ENCODE measurements around the gene LTBP2.

The LTBP2 gene

DNA sequence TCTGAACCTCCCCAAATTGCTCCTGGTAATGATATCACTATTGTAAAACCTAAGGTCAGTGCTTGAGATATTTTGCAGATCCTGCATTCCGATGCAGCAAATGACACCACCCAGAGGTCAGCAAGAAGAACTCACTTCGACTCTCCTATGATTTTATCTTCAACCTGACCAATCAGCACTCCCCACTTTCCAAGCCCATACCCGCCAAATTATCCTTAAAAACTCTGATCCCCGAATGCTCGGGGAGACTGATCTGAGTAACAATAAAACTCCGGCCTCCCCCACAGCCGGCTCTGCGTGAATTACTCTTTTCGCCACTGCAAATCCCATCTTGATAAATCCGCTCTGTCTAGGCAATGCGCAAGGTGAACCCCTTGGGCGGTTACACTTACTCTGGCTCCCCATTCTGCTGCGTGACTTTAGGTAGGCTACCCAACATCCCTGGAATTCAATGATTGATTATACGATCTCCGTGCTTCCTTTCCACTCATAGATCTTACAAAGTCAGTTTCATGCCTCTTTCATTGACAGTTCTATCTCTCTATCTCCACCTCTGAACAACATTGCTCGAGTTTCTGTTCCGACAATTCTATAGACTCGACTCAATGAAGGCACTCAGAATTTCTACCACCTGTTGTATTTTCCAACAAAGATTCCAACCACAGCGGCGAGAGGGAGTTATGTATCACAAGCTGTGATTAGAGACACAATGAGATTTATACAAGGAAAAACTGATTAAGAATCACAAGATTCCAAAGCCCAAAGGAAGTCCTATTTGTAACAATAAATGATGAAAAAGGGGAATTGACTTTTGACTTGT is 119.9 kb downstream of the LTBP2 start:
- no peak for DNase-seq
- H3K36me3 ChIP-seq (replicated peaks), result no peaks in the 10 kb centered on the region
- peak overlapping the region; percentile 90 for H3K4me3 ChIP-seq (ENCODE audit: low read depth, low read length)
- in situ Hi-C loops (cut with HindIII; ENCODE audit: low pct_ligation_motif_present, low sequenced_read_pairs), result no loop called here
- no peak overlapping the region for H3K27ac ChIP-seq
- H3K27me3 ChIP-seq (replicated peaks), result no peaks in the 10 kb centered on the region
- TF ChIP-seq, protein P1, sequence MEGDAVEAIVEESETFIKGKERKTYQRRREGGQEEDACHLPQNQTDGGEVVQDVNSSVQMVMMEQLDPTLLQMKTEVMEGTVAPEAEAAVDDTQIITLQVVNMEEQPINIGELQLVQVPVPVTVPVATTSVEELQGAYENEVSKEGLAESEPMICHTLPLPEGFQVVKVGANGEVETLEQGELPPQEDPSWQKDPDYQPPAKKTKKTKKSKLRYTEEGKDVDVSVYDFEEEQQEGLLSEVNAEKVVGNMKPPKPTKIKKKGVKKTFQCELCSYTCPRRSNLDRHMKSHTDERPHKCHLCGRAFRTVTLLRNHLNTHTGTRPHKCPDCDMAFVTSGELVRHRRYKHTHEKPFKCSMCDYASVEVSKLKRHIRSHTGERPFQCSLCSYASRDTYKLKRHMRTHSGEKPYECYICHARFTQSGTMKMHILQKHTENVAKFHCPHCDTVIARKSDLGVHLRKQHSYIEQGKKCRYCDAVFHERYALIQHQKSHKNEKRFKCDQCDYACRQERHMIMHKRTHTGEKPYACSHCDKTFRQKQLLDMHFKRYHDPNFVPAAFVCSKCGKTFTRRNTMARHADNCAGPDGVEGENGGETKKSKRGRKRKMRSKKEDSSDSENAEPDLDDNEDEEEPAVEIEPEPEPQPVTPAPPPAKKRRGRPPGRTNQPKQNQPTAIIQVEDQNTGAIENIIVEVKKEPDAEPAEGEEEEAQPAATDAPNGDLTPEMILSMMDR (IDR thresholded peaks at IDR 0.05; ENCODE audit: low read depth, low read length, missing control alignments), result peak; percentile 42

DNA sequence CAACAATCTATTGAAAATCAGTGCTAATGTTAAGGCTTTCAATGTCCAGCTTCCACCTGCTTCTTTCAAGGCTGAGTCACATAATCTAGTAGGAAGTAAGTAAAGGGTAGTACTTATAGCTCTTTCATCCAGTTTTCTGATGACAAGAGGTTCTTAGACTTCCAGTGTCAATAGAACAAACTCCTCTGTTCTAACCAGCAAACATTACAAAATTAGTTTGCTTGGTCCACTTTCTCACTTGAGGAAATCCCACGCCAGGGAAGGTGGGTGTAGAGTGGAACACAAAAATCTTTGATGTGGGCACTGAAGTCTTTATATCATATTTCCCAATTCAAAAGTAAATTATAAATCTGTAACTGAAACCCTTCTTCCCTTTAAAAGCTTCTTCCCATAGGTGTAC is 121.6 kb downstream of the LTBP2 start:
- in situ Hi-C loops (cut with HindIII; ENCODE audit: low pct_ligation_motif_present, low sequenced_read_pairs), result no loop called here
- no peaks in the 10 kb centered on the region for H3K27me3 ChIP-seq (replicated peaks)
- DNase-seq, result no peak
- TF ChIP-seq, protein P1 (IDR thresholded peaks at IDR 0.05; ENCODE audit: low read depth, low read length, missing control alignments), result no peak
- no peak overlapping the region for H3K4me3 ChIP-seq (ENCODE audit: low read depth, low read length)
- H3K27ac ChIP-seq, result no peak overlapping the region
- peaks cover 3% of the 10 kb centered on the region for H3K36me3 ChIP-seq (replicated peaks)

DNA sequence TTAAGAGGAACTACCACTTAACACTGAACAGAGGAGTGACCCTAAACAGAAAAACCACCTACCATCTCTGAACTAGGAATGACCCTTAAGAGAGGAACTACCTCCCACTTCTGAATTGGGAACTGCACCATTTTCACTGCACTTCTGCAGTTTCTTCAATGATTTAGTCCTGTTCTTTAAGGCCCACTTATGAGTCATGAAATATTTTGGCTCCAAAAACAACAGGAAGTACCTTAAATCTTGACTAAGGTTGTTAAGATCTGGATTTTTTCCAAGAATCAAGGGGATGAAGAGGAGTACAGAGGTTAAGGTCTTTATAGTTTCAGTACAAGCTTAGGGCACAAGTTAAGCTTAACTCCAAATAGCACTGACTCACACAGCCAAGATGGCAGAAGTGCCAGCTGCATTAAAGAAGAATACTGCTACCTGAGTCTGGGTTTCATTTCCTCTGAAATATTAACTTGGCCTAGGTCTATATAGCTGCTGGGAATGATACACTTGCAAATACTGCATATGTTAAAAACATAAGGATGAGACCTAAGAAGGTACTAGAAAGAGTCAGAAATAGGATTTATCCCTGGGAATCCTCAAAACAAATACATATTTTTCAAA is 123.1 kb downstream of the LTBP2 start:
- TF ChIP-seq, protein P1 (IDR thresholded peaks at IDR 0.05; ENCODE audit: low read depth, low read length, missing control alignments), result no peak
- in situ Hi-C loops (cut with HindIII; ENCODE audit: low pct_ligation_motif_present, low sequenced_read_pairs), result no loop called here
- no peak overlapping the region for H3K4me3 ChIP-seq (ENCODE audit: low read depth, low read length)

DNA sequence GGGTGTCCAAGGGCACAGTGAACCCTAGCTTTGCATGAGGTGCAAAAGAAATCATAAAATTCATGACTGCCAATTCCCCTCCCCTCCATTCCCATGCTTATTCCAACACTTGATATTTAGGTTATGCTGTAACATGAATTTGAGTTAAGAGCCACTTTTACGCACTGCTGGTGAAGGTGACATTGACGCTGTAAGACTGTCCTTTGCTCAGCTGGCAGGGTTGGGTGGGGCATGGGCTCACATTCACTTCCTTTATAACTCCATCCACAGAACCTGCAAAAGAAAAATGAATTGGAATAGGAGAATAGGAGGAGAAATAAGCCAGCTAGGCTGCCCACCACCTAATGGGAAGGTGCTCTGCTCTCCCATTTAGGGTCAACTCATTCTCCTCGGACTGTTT is 125.9 kb downstream of the LTBP2 start:
- no peak overlapping the region for H3K27ac ChIP-seq
- peaks cover 30% of the 10 kb centered on the region for H3K36me3 ChIP-seq (replicated peaks)
- TF ChIP-seq, protein P1 (IDR thresholded peaks at IDR 0.05; ENCODE audit: low read depth, low read length, missing control alignments), result no peak
- in situ Hi-C loops (cut with HindIII; ENCODE audit: low pct_ligation_motif_present, low sequenced_read_pairs), result no loop called here
- H3K4me3 ChIP-seq (ENCODE audit: low read depth, low read length), result no peak overlapping the region
- no peaks in the 10 kb centered on the region for H3K27me3 ChIP-seq (replicated peaks)
- DNase-seq, result no peak

More for the DNA sequence above, 123.1 kb downstream of the LTBP2 start:
- H3K36me3 ChIP-seq (replicated peaks), result peaks cover 11% of the 10 kb centered on the region
- H3K27me3 ChIP-seq (replicated peaks), result no peaks in the 10 kb centered on the region
- no peak overlapping the region for H3K27ac ChIP-seq
- DNase-seq, result no peak

DNA sequence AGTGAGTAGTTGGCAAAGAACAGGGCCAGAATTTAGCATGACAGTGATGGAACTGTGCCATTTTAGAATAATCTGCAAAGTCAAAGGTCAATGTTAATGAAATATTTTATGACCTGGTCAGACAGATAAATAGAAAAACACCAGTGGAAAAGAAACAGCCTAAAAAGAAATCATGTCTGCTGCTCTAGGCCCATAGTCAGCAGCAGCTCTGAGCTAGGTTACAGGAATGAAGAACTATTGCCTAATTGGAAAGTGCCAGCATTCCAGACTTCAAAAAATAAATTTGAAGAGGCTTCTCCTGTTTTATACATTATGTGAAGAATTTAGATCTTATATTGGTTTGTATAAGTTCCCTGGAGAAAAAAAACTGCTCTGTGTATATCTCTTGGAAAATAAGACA is 128.7 kb downstream of the LTBP2 start:
- in situ Hi-C loops (cut with HindIII; ENCODE audit: low pct_ligation_motif_present, low sequenced_read_pairs), result no loop called here
- TF ChIP-seq, protein P1 (IDR thresholded peaks at IDR 0.05; ENCODE audit: low read depth, low read length, missing control alignments), result no peak
- Histone ChIP-seq H3K36me3 (replicated peaks) (peaks cover 53% of the 10 kb centered on the region), H3K4me3 (ENCODE audit: low read depth, low read length) (no peak overlapping the region), H3K27ac (no peak overlapping the region), H3K27me3 (replicated peaks) (no peaks in the 10 kb centered on the region)
- DNase-seq, result no peak

Data from brain microvascular endothelial cell (primary cell).